Ectodermal cell (in vitro differentiated cells): ENCODE measurements around the gene FYN.

Experiments
- H3K27ac ChIP-seq: 2 replicates; pipeline ENCODE4 v1.7.0; 2013; ENCODE audit warnings: mild to moderate bottlenecking, low read depth, low read length; ENCODE audit not compliant: insufficient read depth, poor library complexity, severe bottlenecking
- H3K27me3 ChIP-seq: 2 replicates; pipeline ENCODE4 v1.7.0; 2013; ENCODE audit warnings: mild to moderate bottlenecking, low read length; ENCODE audit not compliant: insufficient read depth, control insufficient read depth, poor library complexity, severe bottlenecking
- H3K36me3 ChIP-seq: one replicate; pipeline ENCODE4 v1.7.0; 2013; ENCODE audit warnings: low read length; ENCODE audit not compliant: control insufficient read depth, insufficient read depth
- H3K4me1 ChIP-seq: one replicate; pipeline ENCODE4 v1.7.0; 2013; ENCODE audit warnings: low read length; ENCODE audit not compliant: control insufficient read depth, insufficient read depth
- H3K4me3 ChIP-seq: 2 replicates; pipeline ENCODE4 v1.7.0; 2013; ENCODE audit warnings: low read depth, low read length, control low read depth; ENCODE audit not compliant: insufficient read depth
- H3K9me3 ChIP-seq: 2 replicates; pipeline ENCODE4 v1.7.0; 2013; ENCODE audit warnings: mild to moderate bottlenecking, low read length, moderate library complexity; ENCODE audit not compliant: control insufficient read depth
- WGBS, 2 experiments: methylation state at CpG; one replicate each; pipeline ENCODE4 v1.1.7; 2013; ENCODE audit warnings: missing lambda C conversion rate in 2 of 2; 5-methylcytosine and 5-hydroxymethylcytosine counted together

The FYN gene

DNA sequence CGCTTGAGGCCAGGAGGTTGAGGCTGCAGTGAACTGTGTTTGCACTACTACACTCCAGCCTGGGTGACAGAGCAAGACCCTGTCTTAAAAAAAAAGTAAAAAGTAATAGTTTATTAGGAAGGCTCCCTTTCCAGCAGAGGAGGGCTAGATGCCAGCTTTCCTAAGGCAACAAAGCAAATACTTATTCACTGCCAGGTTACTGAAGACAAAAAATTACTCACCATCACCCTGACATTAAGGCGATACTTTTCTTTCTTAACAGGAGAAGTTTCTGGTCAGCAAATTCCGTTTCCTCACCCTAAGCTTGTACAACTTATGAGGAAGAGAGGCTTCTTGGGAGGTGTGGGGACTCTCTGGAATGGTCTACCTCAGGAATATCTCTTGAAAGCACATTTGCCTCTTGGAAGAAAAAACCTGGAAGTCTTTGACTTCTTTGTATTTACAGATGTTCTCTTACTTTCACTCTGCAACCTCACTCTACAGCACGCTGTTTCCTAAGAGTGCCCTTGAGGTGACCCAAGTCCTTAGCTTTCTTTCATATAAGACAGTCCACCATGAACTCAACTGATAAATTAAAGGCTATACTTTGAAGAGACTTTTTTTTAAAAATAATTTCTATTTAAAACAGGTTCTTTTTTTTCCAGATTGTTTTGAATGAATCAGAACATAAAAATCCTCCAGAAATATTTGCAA is 214.6 kb downstream of the FYN start:
- Histone ChIP-seq H3K4me3 (no peak overlapping the region), H3K36me3 (no peaks in the 10 kb centered on the region), H3K27ac (no peak overlapping the region), H3K9me3 (no peaks in the 10 kb centered on the region), H3K4me1 (peaks cover 28% of the 10 kb centered on the region), H3K27me3 (no peaks in the 10 kb centered on the region)
- WGBS, 2 experiments = 96 to 98% methylated on average over 3 to 4 of the region's 4 CpGs

DNA sequence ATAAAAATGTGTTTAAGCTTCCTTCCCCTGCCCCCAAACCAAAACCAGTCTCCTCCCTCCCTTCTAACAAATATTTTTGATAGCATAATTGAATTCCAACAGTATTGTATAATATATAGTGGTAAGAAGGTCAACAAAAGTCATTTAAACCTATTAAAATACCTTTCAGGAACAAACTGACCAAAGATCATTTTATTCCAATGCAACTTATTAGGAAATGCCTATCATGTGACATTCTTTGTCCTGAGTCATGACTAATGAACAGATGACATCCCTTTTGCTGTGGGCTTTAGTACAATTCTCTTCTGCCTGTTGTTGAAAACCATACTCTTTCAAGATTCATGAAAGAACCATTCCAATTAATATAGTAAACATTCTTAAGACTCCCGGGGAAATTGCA is 216.1 kb downstream of the FYN start:
- H3K27me3 ChIP-seq = no peaks in the 10 kb centered on the region
- no peaks in the 10 kb centered on the region for H3K36me3 ChIP-seq
- WGBS, 2 experiments = 95 to 97% methylated on average over 1 of the region's 1 CpG
- H3K4me1 ChIP-seq = peaks cover 13% of the 10 kb centered on the region
- H3K27ac ChIP-seq = no peak overlapping the region
- H3K9me3 ChIP-seq = no peaks in the 10 kb centered on the region
- no peak overlapping the region for H3K4me3 ChIP-seq

DNA sequence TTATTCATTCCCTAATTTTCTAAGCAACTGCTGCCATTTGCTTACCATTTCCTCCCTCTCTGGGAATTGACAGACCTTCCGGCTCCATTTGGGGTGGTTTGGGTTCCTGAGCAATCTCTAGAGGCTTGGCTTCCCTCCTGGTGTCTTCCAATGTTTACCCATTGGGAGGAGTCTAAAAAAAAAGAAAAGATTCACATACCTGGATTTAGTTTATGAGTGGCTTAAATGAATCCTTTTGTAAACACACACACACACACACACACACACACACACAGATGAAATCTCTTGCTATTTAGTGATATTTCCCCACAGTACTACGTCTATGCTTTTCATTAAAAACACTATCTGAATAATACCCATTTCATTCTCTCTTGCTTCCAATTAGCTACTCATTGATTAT is 219.3 kb downstream of the FYN start:
- WGBS, 2 experiments = 86 to 88% methylated on average over 2 of the region's 2 CpGs
- Histone ChIP-seq H3K36me3 (no peaks in the 10 kb centered on the region), H3K4me1 (no peaks in the 10 kb centered on the region), H3K27ac (no peak overlapping the region), H3K9me3 (no peaks in the 10 kb centered on the region), H3K27me3 (no peaks in the 10 kb centered on the region), H3K4me3 (no peak overlapping the region)

DNA sequence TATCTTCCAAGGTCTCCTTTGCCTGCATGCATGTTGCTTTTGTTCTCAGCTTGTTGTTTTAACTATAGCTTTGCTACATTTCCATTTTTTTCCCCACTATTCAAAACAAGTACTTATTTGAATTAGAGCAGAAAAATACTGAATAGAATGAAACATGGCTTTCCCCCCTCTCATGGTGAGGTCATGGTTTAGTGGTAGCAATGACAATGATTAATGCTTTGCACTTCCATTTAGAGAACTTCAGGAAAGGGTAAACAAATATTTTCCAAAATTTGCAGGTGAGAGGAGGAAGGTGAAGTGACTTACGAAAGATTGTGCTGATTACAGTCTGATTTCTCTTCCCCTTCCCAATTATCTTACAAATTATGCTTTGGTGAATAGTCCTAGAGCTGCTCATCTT is 219.8 kb downstream of the FYN start:
- WGBS, 2 experiments = 92% methylated on average over 1 of the region's 1 CpG; no CpG with 5 or more reads in 1 of the 2 experiments
- no peaks in the 10 kb centered on the region for H3K27me3 ChIP-seq
- no peaks in the 10 kb centered on the region for H3K4me1 ChIP-seq
- no peak overlapping the region for H3K4me3 ChIP-seq
- H3K36me3 ChIP-seq = no peaks in the 10 kb centered on the region
- no peaks in the 10 kb centered on the region for H3K9me3 ChIP-seq
- H3K27ac ChIP-seq = no peak overlapping the region

DNA sequence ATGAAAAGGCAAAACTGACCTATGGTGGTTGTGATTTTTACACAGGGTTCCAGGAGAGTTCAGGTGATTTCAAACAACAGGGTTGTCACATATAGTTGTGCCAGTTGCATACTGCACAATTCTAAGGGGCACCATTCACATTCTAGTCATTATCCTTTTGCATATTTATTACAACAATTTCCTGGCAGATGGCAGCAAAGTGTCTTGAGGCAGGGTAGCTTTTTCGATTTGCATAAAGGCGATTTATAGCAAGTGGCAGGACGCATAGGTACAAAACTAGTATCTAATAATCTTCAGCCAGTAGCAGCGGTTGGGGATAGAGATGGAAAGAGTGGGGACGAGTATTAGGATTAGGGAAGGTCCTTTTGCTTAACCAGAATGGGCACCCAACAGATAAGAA is 221.1 kb downstream of the FYN start:
- H3K27me3 ChIP-seq = no peaks in the 10 kb centered on the region
- no peaks in the 10 kb centered on the region for H3K36me3 ChIP-seq
- H3K9me3 ChIP-seq = no peaks in the 10 kb centered on the region
- no peaks in the 10 kb centered on the region for H3K4me1 ChIP-seq
- 90 to 94% methylated on average over 5 of the region's 5 CpGs for WGBS, 2 experiments
- no peak overlapping the region for H3K27ac ChIP-seq
- no peak overlapping the region for H3K4me3 ChIP-seq

DNA sequence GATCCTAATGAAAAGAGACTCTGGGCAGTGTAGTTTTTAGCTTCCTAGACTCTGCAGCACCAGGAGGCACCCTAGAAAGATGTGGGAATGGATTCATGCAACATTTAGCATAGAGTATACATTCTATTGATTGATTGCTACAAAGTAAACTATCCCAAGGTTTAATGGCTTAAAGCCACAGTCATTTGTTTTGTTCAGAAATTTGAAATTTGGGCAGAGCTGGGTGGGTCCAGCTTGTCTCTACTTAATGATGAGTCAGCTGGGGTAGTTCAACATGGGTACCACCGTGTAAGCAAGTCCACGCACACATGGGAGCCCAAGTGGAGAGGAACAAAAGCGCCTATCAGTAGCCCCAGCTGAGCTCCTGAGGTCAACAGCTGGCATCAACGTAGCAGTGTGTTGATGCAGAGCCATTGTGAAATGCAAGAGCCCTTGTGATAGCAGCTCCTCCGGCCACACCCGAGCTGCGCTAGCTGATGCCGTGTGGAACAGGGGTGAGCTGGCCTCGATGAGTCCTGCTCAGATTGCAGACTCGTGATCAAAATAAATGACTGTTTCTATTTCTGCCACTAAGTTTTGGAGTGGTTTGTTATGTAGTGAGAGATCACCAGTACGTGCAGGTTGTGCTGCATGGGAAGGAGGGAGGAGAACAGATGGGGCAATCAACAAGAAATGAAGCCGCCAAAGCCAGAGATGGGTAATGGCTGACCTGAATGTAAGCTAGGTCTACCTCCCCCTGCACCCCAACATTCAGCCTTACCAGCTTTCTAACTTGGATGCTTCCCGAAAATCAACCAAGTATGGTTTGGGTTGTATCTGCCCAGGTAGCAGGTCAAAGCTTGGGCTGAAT is 221.8 kb downstream of the FYN start:
- Histone ChIP-seq H3K27ac (no peak overlapping the region), H3K4me3 (no peak overlapping the region)
- WGBS, 2 experiments = 92% methylated on average over 13 of the region's 13 CpGs

DNA sequence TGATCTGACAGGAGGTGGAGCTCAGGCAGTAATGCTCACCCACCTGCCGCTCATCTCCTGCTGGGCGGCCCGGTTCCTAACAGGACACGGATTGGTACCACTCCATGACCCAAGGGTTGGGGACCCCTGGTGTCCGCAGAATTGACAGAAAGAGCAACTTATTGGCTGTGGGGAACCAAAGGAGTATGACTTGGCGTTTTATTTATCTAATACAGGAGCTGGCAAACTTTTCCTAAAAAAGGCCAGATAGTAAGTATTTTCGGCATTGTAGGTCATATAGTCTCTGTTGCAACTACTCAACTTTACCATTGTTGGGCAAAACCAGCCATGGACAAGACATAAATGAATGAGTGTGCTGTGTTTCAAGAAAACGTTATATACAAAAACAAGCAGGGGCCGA is 223.2 kb downstream of the FYN start:
- no peak overlapping the region for H3K27ac ChIP-seq
- H3K36me3 ChIP-seq = no peaks in the 10 kb centered on the region
- H3K4me3 ChIP-seq = no peak overlapping the region
- whole genome bisulfite sequencing, 2 experiments = 83% methylated on average over 9 of the region's 9 CpGs
- H3K9me3 ChIP-seq = no peaks in the 10 kb centered on the region
- H3K27me3 ChIP-seq = no peaks in the 10 kb centered on the region
- no peaks in the 10 kb centered on the region for H3K4me1 ChIP-seq

More for the DNA sequence above, 221.8 kb downstream of the FYN start:
- H3K27me3 ChIP-seq = no peaks in the 10 kb centered on the region
- H3K4me1 ChIP-seq = no peaks in the 10 kb centered on the region
- H3K9me3 ChIP-seq = no peaks in the 10 kb centered on the region
- H3K36me3 ChIP-seq = no peaks in the 10 kb centered on the region

DNA sequence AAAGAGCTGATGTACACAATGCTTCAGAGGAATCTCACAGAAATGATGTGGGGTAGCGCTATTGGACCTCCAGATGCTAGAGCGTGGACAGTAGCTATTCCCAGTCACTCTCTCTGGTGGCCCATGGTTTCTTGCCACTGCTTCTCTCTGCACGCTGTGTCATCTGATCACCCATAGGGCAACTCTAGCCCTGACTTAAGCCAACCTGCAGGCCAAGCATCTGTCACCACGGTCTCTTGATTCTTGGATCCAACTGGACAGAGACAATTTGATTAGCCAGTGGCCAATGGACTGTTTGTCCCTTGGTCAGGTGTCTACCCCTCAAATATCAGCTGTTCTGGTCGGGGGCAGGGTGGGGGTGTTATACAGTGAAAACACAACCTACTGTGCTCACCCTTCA is 225.2 kb downstream of the FYN start:
- Histone ChIP-seq H3K9me3 (no peaks in the 10 kb centered on the region), H3K4me3 (no peak overlapping the region), H3K27ac (no peak overlapping the region), H3K36me3 (no peaks in the 10 kb centered on the region), H3K4me1 (no peaks in the 10 kb centered on the region), H3K27me3 (no peaks in the 10 kb centered on the region)
- 96% methylated on average over 5 of the region's 5 CpGs for WGBS, 2 experiments

DNA sequence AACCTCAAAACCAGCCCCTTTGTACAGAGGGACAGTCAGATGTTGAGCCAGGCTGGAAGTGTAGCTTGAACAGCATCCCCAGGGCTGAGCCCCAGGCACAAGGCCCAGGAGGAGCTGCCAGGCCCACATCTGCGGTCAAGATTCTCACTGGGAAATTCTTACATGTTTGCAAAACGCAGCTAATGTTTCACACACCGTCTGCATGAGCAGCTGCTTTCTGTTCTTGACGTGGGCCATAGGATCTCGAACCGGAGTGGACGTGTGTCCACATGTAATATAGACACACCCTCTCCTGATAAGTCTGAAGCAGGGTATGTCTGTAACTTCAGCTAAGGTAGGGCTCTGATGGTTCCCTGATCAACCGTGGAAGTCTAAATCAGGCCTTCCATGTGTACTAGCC is 226.3 kb downstream of the FYN start:
- Histone ChIP-seq H3K27me3 (no peaks in the 10 kb centered on the region), H3K27ac (no peak overlapping the region), H3K4me1 (no peaks in the 10 kb centered on the region), H3K9me3 (no peaks in the 10 kb centered on the region), H3K4me3 (no peak overlapping the region), H3K36me3 (no peaks in the 10 kb centered on the region)
- 93 to 94% methylated on average over 8 of the region's 8 CpGs for WGBS, 2 experiments

DNA sequence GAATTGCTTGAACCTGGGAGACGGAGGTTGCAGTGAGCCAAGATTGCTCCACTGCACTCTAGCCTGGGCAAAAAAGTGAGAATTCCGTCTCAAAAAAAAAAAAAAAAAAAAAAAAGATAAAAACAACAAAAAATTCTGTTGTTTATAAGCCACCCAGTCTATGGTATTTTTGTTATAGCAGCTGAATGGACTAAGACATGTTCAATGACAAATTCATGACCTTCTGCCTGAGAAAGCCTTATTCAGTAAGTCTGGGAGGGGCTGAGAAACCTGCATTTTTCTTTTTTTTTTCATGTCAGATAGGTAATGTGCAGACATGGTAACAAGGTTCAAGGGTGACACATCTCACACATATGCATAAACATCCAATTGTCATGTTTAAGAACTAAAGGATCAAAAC is 227.2 kb downstream of the FYN start:
- H3K4me1 ChIP-seq = no peaks in the 10 kb centered on the region
- 90% methylated on average over 1 of the region's 2 CpGs; no CpG with 5 or more reads in 1 of the 2 experiments for WGBS, 2 experiments
- no peaks in the 10 kb centered on the region for H3K36me3 ChIP-seq
- H3K9me3 ChIP-seq = no peaks in the 10 kb centered on the region
- H3K27ac ChIP-seq = no peak overlapping the region
- H3K27me3 ChIP-seq = no peaks in the 10 kb centered on the region
- H3K4me3 ChIP-seq = no peak overlapping the region
